WI38 (cell line): Measurements from ENCODE around the gene RTP3.
"Not testable (repeated sequence)": the region's sequence is repeated elsewhere in the genome, so short reads cannot be mapped to it uniquely, and the experiment has no call there.

ENCODE experiments used
- H3K4me3 ChIP-seq: 2 replicates; pipeline ENCODE4 v1.5.1; 2011; ENCODE audit warnings: low read depth, mild to moderate bottlenecking, control low read depth, low read length
- CTCF ChIP-seq: IDR thresholded peaks from 2 replicates; pipeline ENCODE4 v1.5.1; 2012; ENCODE audit warnings: low read depth, mild to moderate bottlenecking, control low read depth, low read length

RTP3 gene

GRCh38 chr3:46521096-46521495 lies 23.3 kb downstream of the RTP3 start:
- H3K4me3 ChIP-seq, result no peak overlapping the region
- TF ChIP-seq CTCF, result no peak

- H3K4me3 ChIP-seq, result not testable (repeated sequence)
Measured at GRCh38 chr3:46522201-46522600, 24.4 kb downstream of the RTP3 start.

DNA sequence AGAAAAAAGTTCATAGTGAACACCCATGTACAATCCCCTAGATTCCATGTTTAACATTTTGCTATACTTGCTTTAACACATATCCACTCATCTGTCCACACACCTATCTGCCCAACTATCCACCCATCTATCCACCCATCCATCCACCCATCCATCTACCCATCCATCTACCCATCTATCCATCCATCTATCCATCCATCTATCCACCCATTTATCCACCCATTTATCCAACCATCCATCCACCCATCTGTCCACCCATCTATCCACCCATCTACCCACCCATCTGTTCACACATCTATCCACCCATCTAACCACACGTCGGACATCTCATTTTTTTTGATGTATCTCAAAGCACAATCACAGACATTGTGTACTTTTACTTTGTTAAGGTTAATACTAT lies 25.8 kb downstream of the RTP3 start:
- no peak overlapping the region for H3K4me3 ChIP-seq
- TF ChIP-seq CTCF, result no peak

DNA sequence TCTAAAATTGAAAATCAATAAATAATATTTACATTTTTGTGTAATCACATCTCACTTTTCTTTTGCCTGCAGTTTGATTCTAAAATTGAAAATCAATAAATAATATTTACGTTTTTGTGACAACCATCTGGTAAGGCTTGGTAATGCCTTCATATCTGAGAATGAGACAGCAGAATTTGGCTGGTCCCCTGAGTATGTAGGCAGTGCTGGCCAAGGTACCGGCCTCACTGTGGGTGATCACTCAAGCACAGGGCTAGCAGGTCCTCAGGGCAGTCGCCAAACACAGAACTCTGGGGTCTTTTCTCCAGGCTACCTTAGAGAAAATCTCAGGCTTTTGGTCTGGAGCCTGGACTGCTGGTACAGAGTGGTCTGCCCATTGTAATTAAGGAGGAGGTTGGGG lies 26.2 kb downstream of the RTP3 start:
- no peak for TF ChIP-seq CTCF

GRCh38 chr3:46524832-46525231 lies 27.1 kb downstream of the RTP3 start:
- TF ChIP-seq CTCF, result no peak

More for the DNA sequence above, 26.2 kb downstream of the RTP3 start:
- H3K4me3 ChIP-seq, result no peak overlapping the region

GRCh38 chr3:46527239-46527638 lies 29.5 kb downstream of the RTP3 start:
- H3K4me3 ChIP-seq, result no peak overlapping the region
- no peak for TF ChIP-seq CTCF

More at GRCh38 chr3:46524832-46525231, 27.1 kb downstream of the RTP3 start:
- H3K4me3 ChIP-seq, result no peak overlapping the region

DNA sequence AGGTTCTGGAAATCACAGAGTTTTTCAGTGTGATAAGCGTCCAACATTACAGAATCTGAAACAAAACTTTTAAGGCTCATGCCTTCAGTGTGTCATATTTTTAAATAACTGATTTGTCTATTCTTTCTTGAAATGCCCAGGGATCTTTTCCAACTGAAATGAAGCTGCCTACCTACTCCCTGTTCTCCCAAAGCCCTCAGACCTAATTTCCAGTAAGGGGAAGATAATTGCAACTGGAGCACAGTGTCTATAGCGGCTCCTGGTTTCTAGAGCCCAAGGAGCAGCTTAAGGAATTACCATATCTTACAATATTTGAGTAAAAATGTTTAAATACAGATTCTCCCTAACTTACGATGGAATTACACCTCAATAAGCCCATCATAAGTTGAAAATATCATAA lies 35.3 kb downstream of the RTP3 start:
- TF ChIP-seq CTCF, result no peak
- no peak overlapping the region for H3K4me3 ChIP-seq

- no peak for TF ChIP-seq CTCF
- no peak overlapping the region for H3K4me3 ChIP-seq
Measured at GRCh38 chr3:46535746-46536145, 38.0 kb downstream of the RTP3 start.
